ENCODE data around the gene APOC3.

DNA sequence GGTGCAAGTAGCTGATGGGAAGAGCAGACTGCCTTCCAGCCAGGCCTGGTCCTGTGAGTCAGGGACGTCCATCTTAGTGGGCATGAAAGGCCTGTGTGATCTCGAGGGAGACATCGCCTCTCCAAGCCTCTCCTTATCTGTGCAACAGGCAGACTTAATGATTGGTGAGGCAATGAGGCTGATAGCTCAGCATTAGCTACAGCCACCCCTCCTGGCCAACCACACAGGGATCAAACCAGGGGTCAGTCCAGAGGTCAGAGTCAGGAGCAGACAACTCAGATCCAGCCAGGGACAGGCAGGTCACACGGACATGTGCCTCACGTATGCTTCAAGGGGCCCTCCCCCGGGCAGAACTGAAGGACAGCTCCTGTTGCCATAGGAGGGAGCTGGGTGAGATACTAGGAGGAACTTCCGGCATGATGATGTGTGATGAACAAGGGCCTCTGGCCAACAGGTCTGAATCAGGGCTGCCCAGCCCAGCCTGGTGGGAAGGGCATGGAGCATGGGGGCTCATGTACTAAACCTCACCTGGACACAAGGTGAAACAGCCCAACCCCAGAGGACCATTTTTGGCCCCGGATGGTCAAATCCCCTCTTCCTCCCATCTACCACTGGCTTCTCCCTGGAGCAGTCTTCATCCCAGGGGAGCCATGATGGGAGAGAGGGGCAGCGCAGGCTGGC lies 2.8 kb upstream of the APOC3 start:
- TF ChIP-seq, protein P1, sequence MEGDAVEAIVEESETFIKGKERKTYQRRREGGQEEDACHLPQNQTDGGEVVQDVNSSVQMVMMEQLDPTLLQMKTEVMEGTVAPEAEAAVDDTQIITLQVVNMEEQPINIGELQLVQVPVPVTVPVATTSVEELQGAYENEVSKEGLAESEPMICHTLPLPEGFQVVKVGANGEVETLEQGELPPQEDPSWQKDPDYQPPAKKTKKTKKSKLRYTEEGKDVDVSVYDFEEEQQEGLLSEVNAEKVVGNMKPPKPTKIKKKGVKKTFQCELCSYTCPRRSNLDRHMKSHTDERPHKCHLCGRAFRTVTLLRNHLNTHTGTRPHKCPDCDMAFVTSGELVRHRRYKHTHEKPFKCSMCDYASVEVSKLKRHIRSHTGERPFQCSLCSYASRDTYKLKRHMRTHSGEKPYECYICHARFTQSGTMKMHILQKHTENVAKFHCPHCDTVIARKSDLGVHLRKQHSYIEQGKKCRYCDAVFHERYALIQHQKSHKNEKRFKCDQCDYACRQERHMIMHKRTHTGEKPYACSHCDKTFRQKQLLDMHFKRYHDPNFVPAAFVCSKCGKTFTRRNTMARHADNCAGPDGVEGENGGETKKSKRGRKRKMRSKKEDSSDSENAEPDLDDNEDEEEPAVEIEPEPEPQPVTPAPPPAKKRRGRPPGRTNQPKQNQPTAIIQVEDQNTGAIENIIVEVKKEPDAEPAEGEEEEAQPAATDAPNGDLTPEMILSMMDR (conservative IDR thresholded peaks at IDR 0.05; ENCODE audit: low read depth, low read length), result no peak
- TF ChIP-seq EZH2phosphoT487 (IDR thresholded peaks at IDR 0.05; ENCODE audit: borderline replicate concordance, low read length), result no peak
- no peak for TF ChIP-seq EZH2 (IDR thresholded peaks at IDR 0.05; ENCODE audit: low read length, unreplicated experiment)
